Heart left ventricle (tissue), 13 donors: Measurements from ENCODE around the gene C2CD5.

ENCODE experiments used
- POLR2A ChIP-seq, 2 donors: fragments of 450-650 bp; IDR thresholded peaks; one replicate each; pipeline ENCODE4 v1.6.1; 2017; ENCODE audit warnings: antibody characterized with exemption in 2 of 2, mild to moderate bottlenecking in 2 of 2, moderate library complexity in 2 of 2
- TF ChIP-seq, protein P1 (sequence below), 12 donors: fragments of 200-600 bp; sonication (generic) in 4 of 12; IDR thresholded peaks; one replicate each; pipeline versions ENCODE4 v1.5.0 to v1.8.0; 2018 to 2022; ENCODE audit warnings: antibody characterized with exemption in 12 of 12, mild to moderate bottlenecking in 5 of 12
- donor health status: ischemic (EF 13 %, LVEDD 7.1; RV severe dilation, severe dysfunction).
- donor health status: DM: no; HTN: yes; CAD: no.
- donor health status: DM: no; HTN: no; CAD: no.
- donor health status: ischemic (EF 25% LVEDD 6.9; RV normal size, moderate dysfunction).
- donor health status: ischemic (EF 25% LVEDD 5.7; RV mildly dilated, moderate dysfunction).
- donor health status: ischemic (EF 35%, LVEDD 5.7; RV mildly dilated, moderate dysfunction).
- donor health status: nonischemic (EF 11% LVEDD 7.7; RV severe dilation, severe dysfunction).
- donor health status: DM: yes; HTN: yes; CAD: no.
- donor health status: PGD.
- donor health status: ischemic (EF 29% LVEDD 5.4; RV normal size, mild dysfunction).
- donor health status: nonischemic (EF 23%, LVEDD 6.1; RV moderate dilation, normal function).

DNA sequence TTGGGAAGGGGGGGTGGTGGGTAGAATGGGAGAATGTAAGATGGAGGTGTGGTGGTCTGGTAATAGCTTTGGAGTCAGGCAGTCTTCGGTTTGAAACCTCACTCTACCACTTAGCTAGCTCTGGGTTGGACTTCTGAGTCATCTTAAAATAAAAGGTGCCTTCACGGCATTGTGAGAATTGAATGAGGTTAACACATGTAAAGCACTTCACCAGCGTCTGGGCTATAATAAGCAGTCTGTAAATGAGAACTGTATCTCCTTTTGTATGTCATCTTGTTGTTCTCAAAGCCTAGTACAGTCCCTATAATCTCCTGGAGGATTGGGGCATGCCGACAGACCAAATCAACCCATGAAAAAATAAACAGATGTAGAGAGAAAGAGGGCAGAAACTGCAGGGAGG lies 11.2 kb downstream of the C2CD5 start:
- TF ChIP-seq, protein P1, sequence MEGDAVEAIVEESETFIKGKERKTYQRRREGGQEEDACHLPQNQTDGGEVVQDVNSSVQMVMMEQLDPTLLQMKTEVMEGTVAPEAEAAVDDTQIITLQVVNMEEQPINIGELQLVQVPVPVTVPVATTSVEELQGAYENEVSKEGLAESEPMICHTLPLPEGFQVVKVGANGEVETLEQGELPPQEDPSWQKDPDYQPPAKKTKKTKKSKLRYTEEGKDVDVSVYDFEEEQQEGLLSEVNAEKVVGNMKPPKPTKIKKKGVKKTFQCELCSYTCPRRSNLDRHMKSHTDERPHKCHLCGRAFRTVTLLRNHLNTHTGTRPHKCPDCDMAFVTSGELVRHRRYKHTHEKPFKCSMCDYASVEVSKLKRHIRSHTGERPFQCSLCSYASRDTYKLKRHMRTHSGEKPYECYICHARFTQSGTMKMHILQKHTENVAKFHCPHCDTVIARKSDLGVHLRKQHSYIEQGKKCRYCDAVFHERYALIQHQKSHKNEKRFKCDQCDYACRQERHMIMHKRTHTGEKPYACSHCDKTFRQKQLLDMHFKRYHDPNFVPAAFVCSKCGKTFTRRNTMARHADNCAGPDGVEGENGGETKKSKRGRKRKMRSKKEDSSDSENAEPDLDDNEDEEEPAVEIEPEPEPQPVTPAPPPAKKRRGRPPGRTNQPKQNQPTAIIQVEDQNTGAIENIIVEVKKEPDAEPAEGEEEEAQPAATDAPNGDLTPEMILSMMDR (IDR thresholded peaks at IDR 0.05): no peak
- TF ChIP-seq POLR2A (IDR thresholded peaks at IDR 0.05): no peak
